C4-2B (cell line): ENCODE measurements around the gene DOK4.

Experiments used
- H3K27ac ChIP-seq: fragments of 450-650 bp; 2 replicates; pipeline ENCODE4 v1.5.1; 2017
- ZFX ChIP-seq: fragments of 450-650 bp; IDR thresholded peaks from 2 replicates; pipeline ENCODE4 v1.6.1; 2017
- TF ChIP-seq, protein P1 (sequence below): fragments of 450-650 bp; conservative IDR thresholded peaks from 2 replicates; pipeline ENCODE4 v1.5.1; 2017; ENCODE audit warnings: mild to moderate bottlenecking

Gene DOK4

DNA sequence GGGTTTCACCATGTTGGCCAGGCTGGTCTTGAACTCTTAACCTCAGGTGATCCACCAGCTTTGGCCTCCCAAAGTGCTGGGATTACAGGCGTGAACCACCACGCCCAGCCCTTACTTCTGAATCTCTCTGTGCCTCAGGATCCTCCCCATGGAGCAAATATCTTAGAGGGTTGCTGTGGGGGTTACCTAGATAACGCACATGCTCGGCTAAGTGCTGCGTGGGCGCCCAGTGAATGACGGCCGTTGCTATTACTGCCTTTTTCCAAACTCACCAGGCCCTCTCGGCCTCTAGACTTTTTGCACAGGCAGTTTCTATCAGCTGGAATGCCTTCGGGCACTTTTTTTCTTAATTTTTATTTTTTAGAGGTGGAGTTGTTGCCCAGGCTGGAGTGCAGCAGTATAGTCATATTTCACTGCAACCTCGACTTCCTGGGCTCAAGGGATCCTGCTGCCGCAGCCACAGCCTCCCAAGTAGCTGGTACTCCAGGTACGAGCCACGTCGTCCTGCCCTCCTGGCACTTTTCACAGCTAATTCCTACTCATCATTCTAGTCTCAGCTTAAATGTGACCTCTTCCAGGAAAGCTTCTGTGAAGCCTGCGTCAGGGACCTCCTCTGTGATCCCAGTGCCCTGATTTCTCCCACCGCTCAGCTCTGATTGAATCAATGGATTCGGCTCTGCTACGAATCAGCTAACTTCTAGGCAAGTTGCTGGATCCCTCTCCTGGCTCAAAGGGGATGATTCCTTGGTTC, 41.5 kb upstream of the DOK4 start:
- H3K27ac ChIP-seq: no peak overlapping the region
- no peak for TF ChIP-seq ZFX
- TF ChIP-seq, protein P1, sequence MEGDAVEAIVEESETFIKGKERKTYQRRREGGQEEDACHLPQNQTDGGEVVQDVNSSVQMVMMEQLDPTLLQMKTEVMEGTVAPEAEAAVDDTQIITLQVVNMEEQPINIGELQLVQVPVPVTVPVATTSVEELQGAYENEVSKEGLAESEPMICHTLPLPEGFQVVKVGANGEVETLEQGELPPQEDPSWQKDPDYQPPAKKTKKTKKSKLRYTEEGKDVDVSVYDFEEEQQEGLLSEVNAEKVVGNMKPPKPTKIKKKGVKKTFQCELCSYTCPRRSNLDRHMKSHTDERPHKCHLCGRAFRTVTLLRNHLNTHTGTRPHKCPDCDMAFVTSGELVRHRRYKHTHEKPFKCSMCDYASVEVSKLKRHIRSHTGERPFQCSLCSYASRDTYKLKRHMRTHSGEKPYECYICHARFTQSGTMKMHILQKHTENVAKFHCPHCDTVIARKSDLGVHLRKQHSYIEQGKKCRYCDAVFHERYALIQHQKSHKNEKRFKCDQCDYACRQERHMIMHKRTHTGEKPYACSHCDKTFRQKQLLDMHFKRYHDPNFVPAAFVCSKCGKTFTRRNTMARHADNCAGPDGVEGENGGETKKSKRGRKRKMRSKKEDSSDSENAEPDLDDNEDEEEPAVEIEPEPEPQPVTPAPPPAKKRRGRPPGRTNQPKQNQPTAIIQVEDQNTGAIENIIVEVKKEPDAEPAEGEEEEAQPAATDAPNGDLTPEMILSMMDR: no peak

DNA sequence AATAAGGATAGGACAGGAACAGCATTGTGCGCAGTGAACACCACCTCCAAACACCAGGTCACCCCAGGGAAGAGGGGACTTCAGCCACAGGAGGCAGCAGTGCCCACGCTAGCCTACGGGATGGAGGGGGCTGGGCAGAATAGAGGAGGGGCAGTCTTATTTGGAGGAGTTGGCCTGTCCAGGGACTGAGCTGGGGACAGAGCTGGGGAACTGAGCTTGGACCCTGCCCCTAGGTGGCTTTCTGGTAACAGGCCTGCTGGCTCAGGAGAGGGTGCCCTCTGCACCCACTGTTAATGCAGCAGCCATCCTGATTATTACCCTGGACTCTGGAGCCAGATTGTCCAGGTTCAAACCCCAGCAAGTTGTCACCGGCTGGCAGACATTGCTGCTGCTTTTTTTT, 40.7 kb upstream of the DOK4 start:
- no peak overlapping the region for H3K27ac ChIP-seq
- no peak for TF ChIP-seq ZFX
- TF ChIP-seq, protein P1: no peak

DNA sequence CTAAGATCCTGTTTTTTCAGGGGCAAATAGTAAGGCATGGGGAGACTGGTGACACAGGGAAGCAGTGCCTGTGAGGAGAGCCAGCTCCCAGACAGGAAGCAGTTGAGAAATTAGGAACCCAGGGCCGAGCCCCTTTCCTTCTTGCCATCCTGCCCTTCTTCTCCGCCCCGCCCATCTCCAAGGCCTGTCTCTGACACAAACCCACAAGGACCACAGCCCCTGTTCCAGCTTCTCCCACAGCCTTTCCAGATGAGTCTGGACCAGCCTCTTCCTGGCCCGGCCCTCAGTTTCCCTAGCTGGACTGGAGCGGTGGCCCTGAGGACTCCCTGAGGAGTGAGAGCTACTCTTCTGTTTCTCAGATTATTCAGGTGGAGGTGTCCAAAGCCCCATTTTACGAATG, 40.2 kb upstream of the DOK4 start:
- no peak overlapping the region for H3K27ac ChIP-seq
- TF ChIP-seq, protein P1: no peak
- no peak for TF ChIP-seq ZFX

DNA sequence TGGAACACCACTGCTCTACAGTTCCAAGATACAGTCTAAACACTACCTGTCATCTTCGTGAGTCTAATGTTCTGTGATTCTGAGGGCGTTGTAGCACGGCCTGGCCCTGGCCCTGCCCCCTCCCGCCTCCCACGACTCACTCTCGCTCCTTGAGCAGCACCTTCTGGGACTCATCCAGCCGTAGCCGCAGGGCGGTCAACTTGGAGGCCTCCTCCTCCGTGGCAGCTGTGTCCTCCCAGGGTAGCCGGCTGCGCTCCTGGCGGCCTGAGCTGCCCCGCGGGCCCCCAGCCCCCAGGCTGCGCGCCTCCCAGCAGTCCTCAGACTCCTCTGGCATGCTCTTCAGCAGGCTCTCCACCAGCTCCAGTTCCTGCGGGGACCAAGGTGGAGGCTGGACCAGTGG, 39.5 kb upstream of the DOK4 start:
- TF ChIP-seq ZFX: no peak
- TF ChIP-seq, protein P1: no peak
- no peak overlapping the region for H3K27ac ChIP-seq

DNA sequence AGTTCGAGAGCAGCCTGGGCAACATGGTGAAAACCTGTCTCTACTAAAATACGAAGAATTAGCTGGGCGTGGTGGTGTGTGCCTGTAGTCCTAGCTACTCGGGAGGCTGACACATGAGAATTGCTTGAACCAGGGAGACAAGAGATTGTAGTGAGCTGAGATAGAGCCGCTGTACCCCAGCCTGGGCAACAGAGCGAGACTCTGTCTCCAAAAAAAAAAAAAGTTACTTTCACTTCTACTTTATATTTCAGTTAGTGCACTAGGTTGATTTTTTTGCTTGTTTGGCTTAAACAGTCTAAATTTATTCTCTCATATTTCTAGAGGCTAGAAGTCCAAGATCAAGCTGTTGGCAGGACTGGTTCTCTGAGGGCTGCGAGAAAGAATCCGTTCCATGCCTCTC, 36.7 kb upstream of the DOK4 start:
- TF ChIP-seq, protein P1: no peak
- TF ChIP-seq ZFX: no peak
- H3K27ac ChIP-seq: no peak overlapping the region

DNA sequence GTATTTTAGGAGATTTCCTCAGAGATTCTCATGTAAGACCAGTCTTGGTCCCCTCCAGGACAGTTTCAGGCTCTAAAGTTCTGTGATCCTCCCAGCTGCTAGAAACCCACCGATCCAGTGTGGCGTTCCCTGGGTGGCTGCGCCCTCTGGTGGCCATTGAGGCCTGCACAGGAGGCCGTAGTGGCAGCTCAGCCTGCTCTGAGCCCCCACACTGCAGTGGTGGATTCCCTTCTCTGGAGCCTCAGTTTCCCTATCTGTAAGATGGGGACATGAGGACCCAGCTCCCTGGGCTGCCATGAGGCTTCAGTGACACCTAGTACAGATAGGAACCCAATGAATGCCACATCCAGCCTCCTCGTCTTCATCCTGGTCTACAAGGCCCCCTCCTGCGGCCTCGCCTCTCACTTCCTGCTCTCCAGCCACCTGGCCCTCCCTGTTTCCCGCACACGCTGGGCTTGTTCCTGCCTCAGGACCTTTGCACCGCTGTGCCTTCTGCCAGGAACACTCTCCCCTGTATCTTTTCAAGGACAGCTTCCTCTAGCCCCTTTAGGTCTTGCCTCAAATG, 33.6 kb upstream of the DOK4 start:
- H3K27ac ChIP-seq: no peak overlapping the region
- no peak for TF ChIP-seq ZFX
- TF ChIP-seq, protein P1: peak; percentile 97

DNA sequence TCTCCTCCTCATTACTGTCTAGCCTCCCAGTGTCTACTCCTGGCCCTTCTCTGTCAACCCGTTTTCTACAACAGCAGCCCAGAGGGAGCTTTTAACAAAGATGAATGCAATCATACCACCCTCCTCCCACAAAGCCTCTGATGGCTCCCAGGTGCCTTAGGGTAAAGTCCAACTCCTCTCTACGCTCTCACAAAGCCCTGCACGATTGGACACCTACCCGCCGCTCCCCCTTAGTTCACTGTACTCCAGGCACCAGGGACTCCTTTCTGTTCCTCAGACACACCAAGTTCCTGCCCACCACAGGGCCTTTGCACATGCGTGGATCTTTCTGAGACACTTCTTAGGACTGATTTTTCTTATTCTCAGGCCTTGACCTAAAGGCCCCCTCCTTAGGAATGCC, 32.6 kb upstream of the DOK4 start:
- H3K27ac ChIP-seq: no peak overlapping the region
- TF ChIP-seq ZFX: no peak
- TF ChIP-seq, protein P1: no peak
